HL-60 (cell line): ENCODE results near the gene IQCB1.
"Not testable (repeated sequence)": the region's sequence is repeated elsewhere in the genome, so short reads cannot be mapped to it uniquely, and the experiment has no call there.

Source experiments
- DNase-seq, 2 experiments: peaks; one replicate each; pipeline ENCODE4 v3.0.0-alpha.2; 2010 to 2020; ENCODE audit warnings: low read depth in 1 of 2, low spot score in 1 of 2
- H3K27ac ChIP-seq: fragments of 250-450 bp; sonication (Bioruptor Pico); replicated peaks from 2 replicates; pipeline ENCODE4 v1.5.1; 2020; ENCODE audit warnings: mild to moderate bottlenecking, moderate library complexity
- H3K27me3 ChIP-seq: fragments of 250-450 bp; sonication (Bioruptor Pico); 2 replicates; pipeline ENCODE4 v1.5.1; 2021; ENCODE audit warnings: mild to moderate bottlenecking, moderate library complexity; ENCODE audit not compliant: insufficient read depth, poor library complexity, severe bottlenecking
- H3K4me3 ChIP-seq: replicated peaks from 2 replicates; pipeline ENCODE4 v1.5.1; 2011; ENCODE audit warnings: mild to moderate bottlenecking, control low read depth, low read length; ENCODE audit not compliant: insufficient read depth
- GABPA ChIP-seq: IDR thresholded peaks from 2 replicates; pipeline ENCODE4 v1.6.1; 2012; ENCODE audit warnings: low read depth
- POLR2AphosphoS5 ChIP-seq: IDR thresholded peaks from 2 replicates; pipeline ENCODE4 v1.6.1; 2012; ENCODE audit warnings: low read depth
- SPI1 ChIP-seq: IDR thresholded peaks from 2 replicates; pipeline ENCODE4 v1.6.1; 2012; ENCODE audit warnings: low read depth, mild to moderate bottlenecking, borderline replicate concordance
- TF ChIP-seq, protein P1 (sequence below): IDR thresholded peaks from one replicate; pipeline ENCODE4 v1.5.1; 2011; ENCODE audit warnings: low read length, control low read depth, inconsistent platforms; ENCODE audit not compliant: insufficient read depth
- TF ChIP-seq, protein P2 (sequence below): IDR thresholded peaks from 2 replicates; pipeline ENCODE4 v1.6.1; 2012; ENCODE audit warnings: low read depth; ENCODE audit not compliant: insufficient replicate concordance

The IQCB1 gene

DNA sequence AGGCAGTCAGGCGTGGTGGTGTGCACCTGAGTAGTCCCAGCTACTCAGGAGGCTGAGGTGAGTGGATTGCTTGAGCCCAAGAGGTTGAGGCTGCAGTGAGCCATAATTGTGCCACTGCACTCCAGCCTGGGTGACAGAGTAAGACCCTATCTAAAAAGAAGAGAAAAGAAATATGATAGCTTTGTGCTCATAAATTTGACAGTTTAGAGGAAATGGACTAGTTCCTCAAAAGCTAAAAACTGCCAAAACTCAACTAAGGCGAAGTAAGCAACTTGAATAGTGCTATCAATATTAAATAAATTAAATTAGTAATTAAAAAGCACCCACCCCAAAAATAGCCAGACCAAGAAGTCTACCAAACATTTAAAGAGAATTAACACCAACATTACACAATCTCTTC is 34.9 kb upstream of the IQCB1 start:
- peak in 1 of 2 experiments; percentile 18 for DNase-seq
- TF ChIP-seq SPI1 (peak; percentile 45; the same call in 1 of the 2 replicates), POLR2AphosphoS5 (no peak)
- Histone ChIP-seq H3K27ac (peak overlapping the region; percentile 51), H3K4me3 (no peak overlapping the region), H3K27me3 (no peaks in the 10 kb centered on the region)

DNA sequence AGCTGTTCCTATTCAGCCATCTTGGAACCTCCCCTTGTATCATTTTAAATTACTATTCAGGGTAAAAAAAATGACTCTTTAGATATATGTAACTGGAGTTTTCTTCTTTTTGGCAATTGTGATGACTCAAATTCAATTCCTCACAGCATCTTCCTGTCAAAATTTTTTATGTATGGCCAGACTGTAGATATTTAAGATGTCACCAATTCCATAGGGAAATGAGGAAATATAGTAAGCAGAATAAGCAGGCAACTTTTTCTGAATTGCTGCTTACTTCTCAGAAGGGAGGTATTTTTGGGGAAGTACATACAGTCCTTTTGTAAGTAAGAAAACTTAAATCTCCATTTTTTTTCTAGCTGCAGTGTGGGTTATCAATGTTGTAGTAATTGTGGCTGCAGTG is 28.9 kb upstream of the IQCB1 start:
- Histone ChIP-seq H3K27me3 (no peaks in the 10 kb centered on the region), H3K27ac (no peak overlapping the region), H3K4me3 (no peak overlapping the region)
- TF ChIP-seq, protein P1, sequence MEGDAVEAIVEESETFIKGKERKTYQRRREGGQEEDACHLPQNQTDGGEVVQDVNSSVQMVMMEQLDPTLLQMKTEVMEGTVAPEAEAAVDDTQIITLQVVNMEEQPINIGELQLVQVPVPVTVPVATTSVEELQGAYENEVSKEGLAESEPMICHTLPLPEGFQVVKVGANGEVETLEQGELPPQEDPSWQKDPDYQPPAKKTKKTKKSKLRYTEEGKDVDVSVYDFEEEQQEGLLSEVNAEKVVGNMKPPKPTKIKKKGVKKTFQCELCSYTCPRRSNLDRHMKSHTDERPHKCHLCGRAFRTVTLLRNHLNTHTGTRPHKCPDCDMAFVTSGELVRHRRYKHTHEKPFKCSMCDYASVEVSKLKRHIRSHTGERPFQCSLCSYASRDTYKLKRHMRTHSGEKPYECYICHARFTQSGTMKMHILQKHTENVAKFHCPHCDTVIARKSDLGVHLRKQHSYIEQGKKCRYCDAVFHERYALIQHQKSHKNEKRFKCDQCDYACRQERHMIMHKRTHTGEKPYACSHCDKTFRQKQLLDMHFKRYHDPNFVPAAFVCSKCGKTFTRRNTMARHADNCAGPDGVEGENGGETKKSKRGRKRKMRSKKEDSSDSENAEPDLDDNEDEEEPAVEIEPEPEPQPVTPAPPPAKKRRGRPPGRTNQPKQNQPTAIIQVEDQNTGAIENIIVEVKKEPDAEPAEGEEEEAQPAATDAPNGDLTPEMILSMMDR: no peak
- TF ChIP-seq, protein P2, sequence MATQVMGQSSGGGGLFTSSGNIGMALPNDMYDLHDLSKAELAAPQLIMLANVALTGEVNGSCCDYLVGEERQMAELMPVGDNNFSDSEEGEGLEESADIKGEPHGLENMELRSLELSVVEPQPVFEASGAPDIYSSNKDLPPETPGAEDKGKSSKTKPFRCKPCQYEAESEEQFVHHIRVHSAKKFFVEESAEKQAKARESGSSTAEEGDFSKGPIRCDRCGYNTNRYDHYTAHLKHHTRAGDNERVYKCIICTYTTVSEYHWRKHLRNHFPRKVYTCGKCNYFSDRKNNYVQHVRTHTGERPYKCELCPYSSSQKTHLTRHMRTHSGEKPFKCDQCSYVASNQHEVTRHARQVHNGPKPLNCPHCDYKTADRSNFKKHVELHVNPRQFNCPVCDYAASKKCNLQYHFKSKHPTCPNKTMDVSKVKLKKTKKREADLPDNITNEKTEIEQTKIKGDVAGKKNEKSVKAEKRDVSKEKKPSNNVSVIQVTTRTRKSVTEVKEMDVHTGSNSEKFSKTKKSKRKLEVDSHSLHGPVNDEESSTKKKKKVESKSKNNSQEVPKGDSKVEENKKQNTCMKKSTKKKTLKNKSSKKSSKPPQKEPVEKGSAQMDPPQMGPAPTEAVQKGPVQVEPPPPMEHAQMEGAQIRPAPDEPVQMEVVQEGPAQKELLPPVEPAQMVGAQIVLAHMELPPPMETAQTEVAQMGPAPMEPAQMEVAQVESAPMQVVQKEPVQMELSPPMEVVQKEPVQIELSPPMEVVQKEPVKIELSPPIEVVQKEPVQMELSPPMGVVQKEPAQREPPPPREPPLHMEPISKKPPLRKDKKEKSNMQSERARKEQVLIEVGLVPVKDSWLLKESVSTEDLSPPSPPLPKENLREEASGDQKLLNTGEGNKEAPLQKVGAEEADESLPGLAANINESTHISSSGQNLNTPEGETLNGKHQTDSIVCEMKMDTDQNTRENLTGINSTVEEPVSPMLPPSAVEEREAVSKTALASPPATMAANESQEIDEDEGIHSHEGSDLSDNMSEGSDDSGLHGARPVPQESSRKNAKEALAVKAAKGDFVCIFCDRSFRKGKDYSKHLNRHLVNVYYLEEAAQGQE: no peak
- no peak for DNase-seq

DNA sequence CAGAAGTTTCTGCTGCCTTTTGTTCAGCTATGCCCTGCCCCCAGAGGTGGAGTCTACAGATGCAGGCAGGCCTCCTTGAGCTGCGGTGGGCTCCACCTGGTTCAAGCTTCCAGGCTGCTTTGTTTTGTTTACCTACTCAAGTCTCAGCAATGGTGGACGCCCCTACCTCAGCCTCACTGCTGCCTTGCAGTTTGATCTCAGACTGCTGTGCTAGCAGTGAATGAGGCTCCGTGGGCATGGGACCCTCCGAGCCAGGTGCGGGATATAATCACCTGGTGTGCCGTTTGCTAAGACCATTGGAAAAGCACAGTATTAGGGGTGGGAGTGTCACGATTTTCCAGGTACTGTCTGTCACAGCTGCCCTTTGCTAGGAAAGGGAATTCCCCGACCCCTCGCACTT is 28.4 kb upstream of the IQCB1 start:
- not testable (repeated sequence) for H3K27ac ChIP-seq, DNase-seq, H3K27me3 ChIP-seq, H3K4me3 ChIP-seq

DNA sequence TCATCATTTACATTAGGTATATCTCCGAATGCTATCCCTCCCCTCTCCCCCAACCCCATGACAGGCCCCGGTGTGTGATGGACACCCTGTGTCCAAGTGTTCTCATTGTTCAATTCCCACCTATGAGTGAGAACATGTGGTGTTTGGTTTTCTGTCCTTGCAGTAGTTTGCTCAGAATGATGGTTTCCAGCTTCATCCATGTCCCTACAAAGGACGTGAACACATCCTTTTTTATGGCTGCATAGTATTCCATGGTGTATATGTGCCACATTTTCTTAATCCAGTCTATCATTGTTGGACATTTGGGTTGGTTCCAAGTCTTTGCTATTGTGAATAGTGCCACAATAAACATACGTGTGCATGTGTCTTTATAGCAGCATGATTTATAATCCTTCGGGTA is 22.9 kb upstream of the IQCB1 start:
- not testable (repeated sequence) for H3K4me3 ChIP-seq, DNase-seq, H3K27ac ChIP-seq, H3K27me3 ChIP-seq

- DNase-seq: no peak
- H3K27me3 ChIP-seq: no peaks in the 10 kb centered on the region
- TF ChIP-seq POLR2AphosphoS5: no peak
- no peak for TF ChIP-seq SPI1
- TF ChIP-seq, protein P1: no peak
- TF ChIP-seq, protein P2: no peak
- TF ChIP-seq GABPA: no peak
These were observed 20.7 kb upstream of the IQCB1 start for GRCh38 chr3:121855555-121855954.

GRCh38 chr3:121852256-121852655 is 17.4 kb upstream of the IQCB1 start:
- DNase-seq: no peak
- H3K27ac ChIP-seq: no peak overlapping the region
- H3K27me3 ChIP-seq: no peaks in the 10 kb centered on the region
- H3K4me3 ChIP-seq: no peak overlapping the region
- TF ChIP-seq POLR2AphosphoS5 (no peak), SPI1 (no peak), GABPA (no peak)
- TF ChIP-seq, protein P2: no peak
- TF ChIP-seq, protein P1: no peak

More at GRCh38 chr3:121855555-121855954, 20.7 kb upstream of the IQCB1 start:
- no peak overlapping the region for H3K27ac ChIP-seq
- H3K4me3 ChIP-seq: no peak overlapping the region
